GM21717 (cell line): ENCODE data around the gene HLA-DRA.
"Not testable (repeated sequence)": the region's sequence is repeated elsewhere in the genome, so short reads cannot be mapped to it uniquely, and the experiment has no call there.

ENCODE experiments used
- ATAC-seq: cut with Tn5 transposase; IDR thresholded peaks from one replicate; pipeline ENCODE4 v1.9.1; 2021; ENCODE audit warnings: mild to moderate bottlenecking, moderate library complexity; ENCODE audit not compliant: unreplicated experiment

Gene HLA-DRA

DNA sequence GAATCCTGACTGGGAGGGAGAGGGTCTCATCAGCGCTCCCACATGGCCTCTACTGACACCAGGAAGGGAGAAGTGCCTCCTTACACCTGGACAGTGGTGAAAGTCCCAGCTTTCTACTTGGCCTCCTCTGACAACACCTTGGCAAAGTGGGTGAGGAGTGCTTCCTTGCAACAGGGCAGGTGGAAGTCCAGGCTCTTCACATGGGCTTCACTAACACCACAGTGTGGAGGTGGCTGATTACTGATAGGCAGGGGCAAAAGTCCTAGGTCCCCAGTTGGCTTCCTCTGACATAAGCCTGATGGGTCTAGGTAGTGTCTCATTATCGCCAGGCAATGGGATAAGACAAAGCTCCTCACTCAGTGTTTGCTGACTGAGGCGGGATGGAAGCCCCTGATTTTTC, 9.5 kb upstream of the HLA-DRA start:
- no peak for ATAC-seq

GRCh38 chr6:32431142-32431541, 8.5 kb upstream of the HLA-DRA start:
- no peak for ATAC-seq

DNA sequence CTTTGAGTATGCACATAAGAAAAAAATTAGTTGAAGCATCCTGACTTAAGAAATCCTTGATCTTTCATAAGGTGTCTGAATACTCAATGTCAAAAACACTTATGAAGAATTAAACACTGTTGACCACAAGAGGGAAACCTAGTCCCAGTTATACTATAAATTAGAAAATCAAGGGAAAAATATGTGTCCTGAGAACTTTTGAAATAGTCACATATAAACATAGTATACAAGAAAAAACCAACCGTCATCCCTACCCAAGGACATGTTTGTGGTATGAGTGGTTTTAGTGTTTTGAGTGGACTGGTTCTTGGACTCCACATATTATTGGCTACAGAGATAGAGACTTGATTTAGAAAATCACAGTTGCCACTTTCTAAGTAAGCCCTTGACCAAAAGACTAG, 7.6 kb upstream of the HLA-DRA start:
- ATAC-seq, result no peak

- ATAC-seq, result not testable (repeated sequence)
Measured at GRCh38 chr6:32433950-32434349, 5.7 kb upstream of the HLA-DRA start.

- ATAC-seq, result no peak
Measured at GRCh38 chr6:32436186-32436585, 3.5 kb upstream of the HLA-DRA start.

GRCh38 chr6:32436995-32437836, 2.5 kb upstream of the HLA-DRA start:
- ATAC-seq, result peak; percentile 66

DNA sequence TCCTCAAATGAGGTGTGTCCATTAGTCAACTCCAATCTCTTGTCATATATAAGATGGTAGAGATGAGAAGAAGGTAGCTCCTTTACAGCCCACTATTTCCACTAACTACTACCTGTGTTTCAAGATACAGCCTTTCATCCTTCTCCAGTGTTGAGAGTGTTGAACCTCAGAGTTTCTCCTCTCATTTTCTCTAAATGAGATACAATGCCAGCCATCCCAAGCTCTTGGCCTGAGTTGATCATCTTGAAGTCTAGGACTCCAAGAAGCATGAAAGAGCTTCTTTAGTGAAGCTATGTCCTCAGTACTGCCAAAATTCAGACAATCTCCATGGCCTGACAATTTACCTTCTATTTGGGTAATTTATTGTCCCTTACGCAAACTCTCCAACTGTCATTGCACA, 548 bp upstream of the HLA-DRA start:
- ATAC-seq, result no peak

GRCh38 chr6:32442243-32442667, 2.6 kb downstream of the HLA-DRA start:
- no peak for ATAC-seq

GRCh38 chr6:32442977-32443552, 3.4 kb downstream of the HLA-DRA start:
- ATAC-seq, result no peak

GRCh38 chr6:32444433-32444832, 4.7 kb downstream of the HLA-DRA start:
- ATAC-seq, result no peak

DNA sequence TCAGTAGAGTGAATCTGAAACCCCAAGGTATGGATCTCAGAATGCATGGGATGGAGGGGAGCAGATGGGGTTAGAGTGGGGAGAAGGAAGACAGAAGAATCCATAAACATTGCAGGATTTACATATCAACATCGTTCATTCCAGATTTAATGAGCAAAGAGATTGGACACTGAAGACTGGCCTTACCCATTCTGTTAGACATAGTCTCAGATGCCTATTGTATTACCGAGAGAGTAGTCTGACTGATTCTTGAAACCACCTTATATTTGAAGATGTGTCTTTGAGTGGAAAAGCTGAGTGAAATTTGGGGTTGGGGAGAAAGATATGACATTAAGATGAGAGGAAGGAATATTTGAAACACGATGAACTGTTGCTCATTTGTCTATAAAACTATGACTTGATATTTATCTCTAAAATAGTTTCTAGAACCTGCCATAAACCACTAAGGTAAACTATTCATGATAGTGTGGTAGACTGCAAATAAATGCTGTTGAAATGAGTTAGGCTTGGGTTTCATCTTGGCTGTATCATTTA, 5.7 kb downstream of the HLA-DRA start:
- no peak for ATAC-seq

- no peak for ATAC-seq
Measured at GRCh38 chr6:32447932-32448331, 8.2 kb downstream of the HLA-DRA start.

DNA sequence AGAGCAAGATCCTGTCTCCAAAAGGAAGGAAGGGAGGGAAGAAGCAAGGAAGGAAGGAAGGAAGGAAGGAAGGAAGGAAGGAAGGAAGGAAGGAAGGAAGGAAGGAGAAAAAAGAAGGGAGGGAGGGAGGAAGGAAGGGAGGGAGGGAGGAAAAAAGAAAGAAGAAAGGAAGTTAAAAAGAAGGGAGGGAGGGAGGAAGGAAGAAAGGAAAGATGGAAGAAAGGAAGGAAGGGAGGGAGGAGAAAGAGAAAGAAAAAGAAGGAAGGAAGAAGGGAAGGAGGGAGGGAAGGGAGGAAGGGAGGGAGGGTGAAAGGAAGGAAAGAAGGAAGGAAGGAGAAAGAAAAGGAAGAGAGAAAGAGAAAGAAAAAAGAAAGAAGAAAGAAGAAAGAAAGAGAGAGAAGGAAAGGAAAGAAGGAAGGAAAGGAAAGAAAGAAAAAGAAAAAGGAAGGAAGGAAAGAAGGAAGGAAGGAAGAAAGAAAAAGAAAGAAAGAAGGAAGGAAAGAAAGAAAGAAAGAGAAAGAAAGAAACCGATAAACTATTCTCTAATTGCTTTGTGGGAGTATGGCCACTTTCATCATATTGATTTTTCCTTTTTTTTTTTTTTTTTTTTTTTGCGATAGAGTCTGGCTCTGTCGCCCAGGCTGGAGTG, 9.5 kb downstream of the HLA-DRA start:
- no peak for ATAC-seq

GRCh38 chr6:32457054-32457453, 17.4 kb downstream of the HLA-DRA start:
- ATAC-seq, result no peak

- no peak for ATAC-seq
Measured at GRCh38 chr6:32459781-32460424, 20.2 kb downstream of the HLA-DRA start.

DNA sequence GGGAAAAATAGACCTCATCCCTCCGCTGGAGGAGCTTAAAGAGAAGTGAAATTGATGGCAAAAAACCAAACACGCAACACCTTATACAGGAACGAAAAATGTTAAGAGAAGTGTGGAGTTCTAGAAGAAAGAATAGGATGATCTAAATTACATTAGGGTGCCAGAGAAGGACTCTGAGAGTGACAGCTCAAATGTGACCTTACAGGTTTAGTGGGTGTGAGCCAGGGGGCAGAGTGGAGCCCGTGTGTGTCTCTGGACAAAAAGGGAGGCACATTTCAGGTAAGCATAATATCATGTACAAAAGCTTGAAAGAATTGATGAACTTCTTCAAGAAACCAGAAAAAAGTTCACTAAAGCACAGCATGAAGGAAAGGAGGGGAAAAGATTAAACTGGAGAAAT, 20.8 kb downstream of the HLA-DRA start:
- no peak for ATAC-seq

GRCh38 chr6:32461493-32461892, 21.8 kb downstream of the HLA-DRA start:
- ATAC-seq, result no peak

- no peak for ATAC-seq
Measured at GRCh38 chr6:32462609-32463008, 22.9 kb downstream of the HLA-DRA start.

GRCh38 chr6:32467743-32468503, 28.2 kb downstream of the HLA-DRA start:
- ATAC-seq, result not testable (repeated sequence)

DNA sequence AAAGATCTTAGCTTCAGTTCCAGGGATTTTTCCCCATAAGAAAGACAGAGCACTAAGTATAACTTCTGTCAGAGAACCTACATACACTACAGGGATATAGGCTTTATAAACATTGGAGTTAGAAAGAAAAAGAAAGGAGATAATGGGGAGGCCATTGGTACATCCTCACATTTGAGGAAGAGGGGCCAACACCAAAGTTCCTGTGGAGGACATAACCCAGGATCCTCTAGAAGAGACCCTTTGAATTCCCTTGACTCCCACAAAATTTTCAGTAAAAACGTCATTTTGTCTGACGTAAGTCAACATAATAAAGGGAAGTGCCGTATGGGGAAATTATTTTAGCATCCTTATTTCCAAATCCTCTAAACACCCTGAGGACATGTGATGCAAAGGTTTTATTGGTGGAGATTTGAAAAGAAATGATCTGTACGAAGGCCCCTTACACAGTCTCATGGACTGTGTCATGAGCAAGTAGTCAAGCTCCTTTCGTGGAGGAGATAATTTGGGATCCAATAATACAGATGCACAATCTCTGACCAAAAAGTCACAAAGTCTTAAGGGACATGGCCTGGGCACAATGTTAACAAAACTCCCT, 33.2 kb downstream of the HLA-DRA start:
- ATAC-seq, result peak; percentile 17
